ENCODE measurements around the gene MOSMO.

Gene MOSMO

DNA sequence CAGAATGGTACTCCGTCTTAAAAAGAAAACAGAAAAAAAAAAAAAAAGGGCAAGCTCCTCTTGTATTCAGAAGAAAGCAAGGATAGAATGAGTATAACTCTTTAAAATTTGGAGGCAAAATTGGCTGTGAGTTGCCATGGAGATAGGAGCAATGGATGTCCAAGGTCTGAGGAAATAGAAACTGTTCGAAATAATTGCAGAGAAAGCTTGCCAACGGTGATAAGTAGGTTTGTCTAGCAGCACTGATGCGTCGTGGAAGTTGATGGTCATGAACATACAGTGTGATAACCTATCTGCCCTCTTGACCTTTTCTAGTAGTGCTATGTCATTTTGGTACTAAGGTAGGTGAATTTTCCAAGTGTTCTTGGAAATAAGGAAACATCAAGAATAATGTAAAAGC is 3.0 kb downstream of the MOSMO start:
- Histone ChIP-seq H4K20me1 (ENCODE audit: insufficient read depth, low read length) (peaks cover 20% of the 10 kb centered on the region; the same call in 1 of the 2 replicates), H3K27ac (ENCODE audit: low read length) (no peak overlapping the region), H3K36me3 (ENCODE audit: insufficient read depth, low read length) (no peaks in the 10 kb centered on the region; the same call in 1 of the 2 replicates), H2AFZ (ENCODE audit: low read depth, low read length) (no peak overlapping the region), H3K4me1 (ENCODE audit: insufficient read depth, low read length) (peaks cover 29% of the 10 kb centered on the region), H3K4me3 (ENCODE audit: low read depth in 1 of 2, low read length in 2 of 2) (no peak overlapping the region), H3K4me2 (ENCODE audit: insufficient read depth, low read length) (no peak overlapping the region; the same call in 1 of the 2 replicates), H3K9me3 (ENCODE audit: insufficient read depth, low read length, severe bottlenecking) (no peaks in the 10 kb centered on the region), H3K27me3 (ENCODE audit: insufficient read depth, low read length, poor library complexity) (no peaks in the 10 kb centered on the region), H3K79me2 (ENCODE audit: insufficient read depth, low read length) (peaks cover 68% of the 10 kb centered on the region), H3K9ac (ENCODE audit: low read depth, low read length) (no peak overlapping the region)
- no peak for ATAC-seq (ENCODE audit: insufficient read depth, low read depth)
- DNase-seq = no peak
- no peak for TF ChIP-seq EZH2 (IDR thresholded peaks at IDR 0.05; ENCODE audit: borderline replicate concordance, low read depth, low read length, severe bottlenecking)

GRCh38 chr16:22012241-22012640 is 4.3 kb downstream of the MOSMO start:
- H3K36me3 ChIP-seq (ENCODE audit: insufficient read depth, low read length) = no peaks in the 10 kb centered on the region; the same call in 1 of the 2 replicates
- no peaks in the 10 kb centered on the region for H3K27me3 ChIP-seq (ENCODE audit: insufficient read depth, low read length, poor library complexity)
- no peaks in the 10 kb centered on the region for H3K9me3 ChIP-seq (ENCODE audit: insufficient read depth, low read length, severe bottlenecking)
- no peak overlapping the region for H3K4me2 ChIP-seq (ENCODE audit: insufficient read depth, low read length)
- H3K4me3 ChIP-seq (ENCODE audit: low read depth in 1 of 2, low read length in 2 of 2) = no peak overlapping the region
- peaks cover 80% of the 10 kb centered on the region for H3K79me2 ChIP-seq (ENCODE audit: insufficient read depth, low read length)
- peaks cover 21% of the 10 kb centered on the region for H3K4me1 ChIP-seq (ENCODE audit: insufficient read depth, low read length)
- H3K27ac ChIP-seq (ENCODE audit: low read length) = no peak overlapping the region
- H4K20me1 ChIP-seq (ENCODE audit: insufficient read depth, low read length) = peaks cover 20% of the 10 kb centered on the region; the same call in 1 of the 2 replicates
- TF ChIP-seq CTCF (IDR thresholded peaks at IDR 0.05; ENCODE audit: borderline replicate concordance, extremely low read depth, low read length, poor library complexity, severe bottlenecking) (no peak), EZH2 (IDR thresholded peaks at IDR 0.05; ENCODE audit: borderline replicate concordance, low read depth, low read length, severe bottlenecking) (no peak)
- DNase-seq (no peak), ATAC-seq (ENCODE audit: insufficient read depth, low read depth) (no peak)
- H3K9ac ChIP-seq (ENCODE audit: low read depth, low read length) = no peak overlapping the region
- no peak overlapping the region for H2AFZ ChIP-seq (ENCODE audit: low read depth, low read length)

DNA sequence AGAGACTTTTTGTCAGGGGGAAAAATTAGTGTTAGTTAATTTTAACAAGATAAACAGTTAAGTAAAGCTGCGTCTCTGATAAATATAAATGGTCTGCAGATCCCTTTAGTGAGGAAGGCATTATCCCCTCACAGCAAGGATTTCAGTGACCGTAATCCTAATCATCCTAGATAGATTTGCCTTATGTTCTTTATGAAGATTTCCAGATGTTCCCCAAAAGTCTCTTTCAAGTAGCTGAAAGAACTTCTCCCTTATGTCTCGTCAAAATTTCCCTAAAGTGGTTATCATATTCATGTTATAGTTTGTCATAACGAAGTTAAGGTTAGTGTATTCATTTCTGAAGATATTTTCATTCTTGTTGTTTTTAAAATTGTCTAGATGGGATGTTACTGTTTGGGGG is 5.6 kb downstream of the MOSMO start:
- H2AFZ ChIP-seq (ENCODE audit: low read depth, low read length) = no peak overlapping the region
- H3K9ac ChIP-seq (ENCODE audit: low read depth, low read length) = no peak overlapping the region
- TF ChIP-seq CTCF (IDR thresholded peaks at IDR 0.05; ENCODE audit: borderline replicate concordance, extremely low read depth, low read length, poor library complexity, severe bottlenecking) (no peak), EZH2 (IDR thresholded peaks at IDR 0.05; ENCODE audit: borderline replicate concordance, low read depth, low read length, severe bottlenecking) (no peak)
- DNase-seq (no peak), ATAC-seq (ENCODE audit: insufficient read depth, low read depth) (no peak)
- H3K4me1 ChIP-seq (ENCODE audit: insufficient read depth, low read length) = peaks cover 16% of the 10 kb centered on the region
- no peak overlapping the region for H3K4me3 ChIP-seq (ENCODE audit: low read depth in 1 of 2, low read length in 2 of 2)
- no peak overlapping the region for H3K27ac ChIP-seq (ENCODE audit: low read length)
- H3K9me3 ChIP-seq (ENCODE audit: insufficient read depth, low read length, severe bottlenecking) = no peaks in the 10 kb centered on the region
- H3K36me3 ChIP-seq (ENCODE audit: insufficient read depth, low read length) = no peaks in the 10 kb centered on the region
- H3K79me2 ChIP-seq (ENCODE audit: insufficient read depth, low read length) = peaks cover 79% of the 10 kb centered on the region
- H4K20me1 ChIP-seq (ENCODE audit: insufficient read depth, low read length) = peaks cover 20% of the 10 kb centered on the region; the same call in 1 of the 2 replicates
- no peak overlapping the region for H3K4me2 ChIP-seq (ENCODE audit: insufficient read depth, low read length)
- H3K27me3 ChIP-seq (ENCODE audit: insufficient read depth, low read length, poor library complexity) = no peaks in the 10 kb centered on the region

- TF ChIP-seq EZH2 (IDR thresholded peaks at IDR 0.05; ENCODE audit: borderline replicate concordance, low read depth, low read length, severe bottlenecking) (no peak), CTCF (IDR thresholded peaks at IDR 0.05; ENCODE audit: borderline replicate concordance, extremely low read depth, low read length, poor library complexity, severe bottlenecking) (no peak)
- H3K36me3 ChIP-seq (ENCODE audit: insufficient read depth, low read length) = no peaks in the 10 kb centered on the region
- DNase-seq (no peak), ATAC-seq (ENCODE audit: insufficient read depth, low read depth) (no peak)
- H3K4me3 ChIP-seq (ENCODE audit: low read depth in 1 of 2, low read length in 2 of 2) = no peak overlapping the region
- no peak overlapping the region for H3K9ac ChIP-seq (ENCODE audit: low read depth, low read length)
- H3K4me1 ChIP-seq (ENCODE audit: insufficient read depth, low read length) = peaks cover 7% of the 10 kb centered on the region
- no peaks in the 10 kb centered on the region for H3K9me3 ChIP-seq (ENCODE audit: insufficient read depth, low read length, severe bottlenecking)
- no peak overlapping the region for H2AFZ ChIP-seq (ENCODE audit: low read depth, low read length)
- H3K27ac ChIP-seq (ENCODE audit: low read length) = no peak overlapping the region
- H3K4me2 ChIP-seq (ENCODE audit: insufficient read depth, low read length) = no peak overlapping the region
- H3K27me3 ChIP-seq (ENCODE audit: insufficient read depth, low read length, poor library complexity) = no peaks in the 10 kb centered on the region
- H4K20me1 ChIP-seq (ENCODE audit: insufficient read depth, low read length) = peaks cover 24% of the 10 kb centered on the region; the same call in 1 of the 2 replicates
- H3K79me2 ChIP-seq (ENCODE audit: insufficient read depth, low read length) = peaks cover 74% of the 10 kb centered on the region
Observed at GRCh38 chr16:22014271-22014873, 6.5 kb downstream of the MOSMO start.

Measured in DND-41 (cell line).